Kidney (tissue), 14 donors: ENCODE results near the gene ANGPTL2. TPM values are rescaled to one million over a fixed set of nuclear protein-coding genes. Genes with fewer than 3 reads are reported as not detected.

Experiments used
- DNase-seq, 5 donors: peaks; one replicate each; pipeline ENCODE4 v3.0.0-alpha.2; 2013 to 2020
- FAIRE-seq: peaks from 2 replicates; lab custom pipeline; 2012; peaks lifted over from hg19 to GRCh38; lab: Jason Lieb, UNC
- H3K27ac ChIP-seq, 2 donors: one replicate each; pipeline ENCODE4 v1.7.0; 2013; ENCODE audit warnings: low read depth in 2 of 2, low read length in 2 of 2, inconsistent platforms in 1 of 2
- H3K27me3 ChIP-seq: one replicate; pipeline ENCODE4 v1.7.1; 2013; ENCODE audit warnings: low read length, inconsistent platforms; ENCODE audit not compliant: control insufficient read depth, insufficient read depth
- H3K36me3 ChIP-seq, 3 donors: one replicate each; pipeline versions ENCODE4 v1.7.0 to v1.7.1; 2013; ENCODE audit warnings: low read length in 3 of 3, control low read depth in 1 of 3, inconsistent platforms in 1 of 3; ENCODE audit not compliant: insufficient read depth in 3 of 3, control insufficient read depth in 2 of 3
- H3K4me1 ChIP-seq, 3 donors: one replicate each; pipeline versions ENCODE4 v1.7.0 to v1.7.1; 2013; ENCODE audit warnings: low read length in 3 of 3, inconsistent platforms in 1 of 3, low read depth in 1 of 3; ENCODE audit not compliant: control insufficient read depth in 2 of 3, insufficient read depth in 2 of 3
- H3K4me3 ChIP-seq, 3 donors: one replicate each; pipeline versions ENCODE4 v1.7.0 to v1.8.1; 2013; ENCODE audit warnings: low read length in 3 of 3, control low read depth in 1 of 3, inconsistent platforms in 1 of 3
- H3K9ac ChIP-seq, 3 donors: one replicate each; pipeline versions ENCODE4 v1.7.0 to v1.7.1; 2013; ENCODE audit warnings: low read length in 3 of 3, control low read depth in 1 of 3, inconsistent platforms in 1 of 3
- H3K9me3 ChIP-seq, 3 donors: one replicate each; pipeline versions ENCODE4 v1.7.0 to v1.7.1; 2013; ENCODE audit warnings: low read length in 3 of 3, control low read depth in 1 of 3, inconsistent platforms in 1 of 3; ENCODE audit not compliant: control insufficient read depth in 2 of 3, insufficient read depth in 1 of 3
- intact Hi-C: fragments of 100-400 bp; cut with DNase I; formaldehyde crosslinking; loops from one replicate; pipeline ENCODE4 v1.11.1; 2022
- polyA plus RNA-seq: library from polyadenylated mRNA; stranded (reverse); fragments of 350-450 nt; fragmentation: Illumina TruSeq; extraction: RNeasy Lipid Tissue Mini Kit (QIAGEN cat#74804); gene quantifications from one replicate; pipeline ENCODE4 v1.2.3, GENCODE V29; 2014; ENCODE audit warnings: low read depth, low replicate concordance; ENCODE audit not compliant: insufficient read depth
- total RNA-seq: library from RNA; stranded (reverse); fragmentation: NEBNext Ultra II Directional; extraction: Animal tissue kit (Norgen Biotek cat#: 25700); gene quantifications from one replicate; pipeline ENCODE4 v1.2.1, GENCODE V29; 2021
- TF ChIP-seq, protein P1 (sequence below): IDR thresholded peaks from 3 replicates; pipeline ENCODE4 v1.5.1; 2012; ENCODE audit warnings: mild to moderate bottlenecking, moderate library complexity, borderline replicate concordance; ENCODE audit not compliant: insufficient read depth; ENCODE audit errors: extremely low read depth
- donor health status: control.
- donor health status: control.
- donor health status: control.
- donor health status: control.
- donor health status: control.
- donor health status: DM: yes; HTN: yes; CAD: no.
- donor health status: Normal renal cell carcinoma (clear cell type).

Gene ANGPTL2
- total and polyA plus RNA-seq, 2 donors from 2014 or later, result 4.3 to 12.4 TPM

DNA sequence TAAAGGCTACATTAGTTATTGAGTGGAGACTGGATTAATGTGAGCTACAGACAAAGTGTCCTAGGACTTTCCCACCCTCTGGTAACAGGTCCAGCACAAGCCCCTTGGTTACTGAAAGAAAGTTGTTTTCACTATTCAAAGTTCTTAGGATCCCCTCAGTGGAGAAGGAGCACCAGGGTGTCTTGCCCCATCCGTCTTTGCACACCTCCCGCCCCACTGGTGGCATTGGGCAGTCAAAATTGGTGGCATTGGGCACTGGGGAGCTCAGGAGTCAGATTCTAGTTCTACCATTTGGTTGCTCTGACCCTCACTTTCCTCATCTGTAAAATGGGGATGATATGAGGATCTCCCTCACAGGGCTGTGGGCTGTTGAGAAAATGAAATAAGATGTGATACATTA is 2.4 kb upstream of the ANGPTL2 start:
- no peak for FAIRE-seq
- no peak overlapping the region for H3K27ac ChIP-seq

DNA sequence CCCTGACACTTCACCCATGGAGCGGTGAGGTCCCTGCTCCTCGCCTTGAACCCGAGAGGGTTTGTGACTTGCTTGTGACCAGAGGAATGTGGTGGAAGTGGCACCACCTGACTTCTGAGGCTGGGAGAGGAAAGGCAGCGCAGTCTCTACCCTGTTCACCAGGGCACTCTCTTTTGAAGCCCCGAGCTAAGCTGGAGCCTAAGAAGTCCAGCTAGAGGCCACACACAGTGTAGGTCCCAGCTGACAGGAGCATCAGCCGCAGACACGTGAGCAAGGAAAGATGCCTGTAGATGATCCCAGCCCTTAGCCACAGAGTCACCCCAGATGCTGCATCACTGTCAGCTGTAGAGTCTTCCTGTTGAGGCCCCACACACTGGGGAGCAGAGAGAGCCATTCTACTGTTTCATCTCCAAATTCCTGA is 1.7 kb upstream of the ANGPTL2 start:
- peaks cover 4 to 15% (median 8%) of the 10 kb centered on the region in 3 donors for H3K4me1 ChIP-seq
- no peak for FAIRE-seq
- H3K27ac ChIP-seq, result no peak overlapping the region
- DNase-seq, result no peak
- peaks cover 2% of the 10 kb centered on the region for H3K27me3 ChIP-seq
- H3K9me3 ChIP-seq, result no peaks in the 10 kb centered on the region
- no peak overlapping the region for H3K9ac ChIP-seq
- TF ChIP-seq, protein P1, sequence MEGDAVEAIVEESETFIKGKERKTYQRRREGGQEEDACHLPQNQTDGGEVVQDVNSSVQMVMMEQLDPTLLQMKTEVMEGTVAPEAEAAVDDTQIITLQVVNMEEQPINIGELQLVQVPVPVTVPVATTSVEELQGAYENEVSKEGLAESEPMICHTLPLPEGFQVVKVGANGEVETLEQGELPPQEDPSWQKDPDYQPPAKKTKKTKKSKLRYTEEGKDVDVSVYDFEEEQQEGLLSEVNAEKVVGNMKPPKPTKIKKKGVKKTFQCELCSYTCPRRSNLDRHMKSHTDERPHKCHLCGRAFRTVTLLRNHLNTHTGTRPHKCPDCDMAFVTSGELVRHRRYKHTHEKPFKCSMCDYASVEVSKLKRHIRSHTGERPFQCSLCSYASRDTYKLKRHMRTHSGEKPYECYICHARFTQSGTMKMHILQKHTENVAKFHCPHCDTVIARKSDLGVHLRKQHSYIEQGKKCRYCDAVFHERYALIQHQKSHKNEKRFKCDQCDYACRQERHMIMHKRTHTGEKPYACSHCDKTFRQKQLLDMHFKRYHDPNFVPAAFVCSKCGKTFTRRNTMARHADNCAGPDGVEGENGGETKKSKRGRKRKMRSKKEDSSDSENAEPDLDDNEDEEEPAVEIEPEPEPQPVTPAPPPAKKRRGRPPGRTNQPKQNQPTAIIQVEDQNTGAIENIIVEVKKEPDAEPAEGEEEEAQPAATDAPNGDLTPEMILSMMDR, result no peak
- H3K36me3 ChIP-seq, result no peaks in the 10 kb centered on the region
- intact Hi-C loops, result no loop called here
- no peak overlapping the region for H3K4me3 ChIP-seq

More for the DNA sequence above, 2.4 kb upstream of the ANGPTL2 start:
- peaks cover 4 to 15% (median 8%) of the 10 kb centered on the region in 3 donors for H3K4me1 ChIP-seq
- DNase-seq, result no peak
- peaks cover 2% of the 10 kb centered on the region for H3K27me3 ChIP-seq
- TF ChIP-seq, protein P1, result no peak
- no peaks in the 10 kb centered on the region for H3K9me3 ChIP-seq
- H3K36me3 ChIP-seq, result no peaks in the 10 kb centered on the region
- no peak overlapping the region for H3K4me3 ChIP-seq
- no peak overlapping the region for H3K9ac ChIP-seq
- intact Hi-C loops, result no loop called here

DNA sequence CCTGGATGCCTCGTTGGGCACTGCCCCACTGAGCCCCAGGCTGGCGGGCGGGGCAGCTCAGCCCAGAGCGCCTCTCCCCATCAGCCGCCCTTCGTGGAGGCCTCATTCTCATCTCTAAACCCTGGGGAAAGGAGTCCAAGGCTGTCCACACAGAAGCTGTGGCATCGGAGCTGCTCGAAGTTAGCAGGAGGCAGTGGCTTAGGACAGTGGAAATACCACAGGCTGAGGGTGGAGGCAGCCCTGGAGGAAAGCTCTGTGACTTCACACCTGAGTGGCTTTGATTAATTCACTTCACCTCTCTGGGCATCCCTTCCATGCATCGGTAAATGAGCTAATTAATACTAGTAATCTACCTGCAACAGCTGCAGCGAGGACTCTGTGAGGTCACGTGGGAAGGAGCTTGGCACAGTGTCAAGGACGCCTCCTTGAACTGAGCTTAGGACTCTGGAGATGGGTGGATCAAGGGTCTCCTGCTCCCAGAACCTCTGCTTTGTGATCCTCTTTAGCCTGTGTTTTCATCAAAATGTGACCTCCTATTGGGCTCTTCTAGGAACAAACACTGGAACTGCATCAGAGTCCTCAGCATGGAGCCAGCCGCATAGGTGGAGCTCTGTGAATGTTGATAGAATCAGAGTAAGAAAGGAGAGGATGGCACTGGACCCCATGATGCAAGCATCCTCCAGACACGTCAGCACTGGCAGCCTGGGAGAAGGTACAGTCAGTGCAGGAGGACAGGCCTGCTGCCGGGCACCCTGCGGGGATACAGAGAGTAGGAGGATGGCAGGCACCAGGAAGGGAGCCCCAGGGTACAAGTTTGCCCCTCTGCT is 842 bp upstream of the ANGPTL2 start:
- intact Hi-C loops, result no loop called here
- Histone ChIP-seq H3K27me3 (peaks cover 2% of the 10 kb centered on the region), H3K4me1 (peaks cover 4 to 15% (median 8%) of the 10 kb centered on the region in 3 donors), H3K36me3 (no peaks in the 10 kb centered on the region), H3K9ac (peak overlapping the region in 1 of 3 donors; percentile 66), H3K27ac (peak overlapping the region; percentile 30 to 82), H3K4me3 (peak overlapping the region in 2 of 3 donors; percentile 36 to 60), H3K9me3 (no peaks in the 10 kb centered on the region)
- DNase-seq, result peak in 2 of 5 donors; percentile 88
- TF ChIP-seq, protein P1, result no peak
- FAIRE-seq, result no peak
